ENCODE results near the gene MSANTD4.
"Not testable (repeated sequence)": the region's sequence is repeated elsewhere in the genome, so short reads cannot be mapped to it uniquely, and the experiment has no call there.

The MSANTD4 gene

DNA sequence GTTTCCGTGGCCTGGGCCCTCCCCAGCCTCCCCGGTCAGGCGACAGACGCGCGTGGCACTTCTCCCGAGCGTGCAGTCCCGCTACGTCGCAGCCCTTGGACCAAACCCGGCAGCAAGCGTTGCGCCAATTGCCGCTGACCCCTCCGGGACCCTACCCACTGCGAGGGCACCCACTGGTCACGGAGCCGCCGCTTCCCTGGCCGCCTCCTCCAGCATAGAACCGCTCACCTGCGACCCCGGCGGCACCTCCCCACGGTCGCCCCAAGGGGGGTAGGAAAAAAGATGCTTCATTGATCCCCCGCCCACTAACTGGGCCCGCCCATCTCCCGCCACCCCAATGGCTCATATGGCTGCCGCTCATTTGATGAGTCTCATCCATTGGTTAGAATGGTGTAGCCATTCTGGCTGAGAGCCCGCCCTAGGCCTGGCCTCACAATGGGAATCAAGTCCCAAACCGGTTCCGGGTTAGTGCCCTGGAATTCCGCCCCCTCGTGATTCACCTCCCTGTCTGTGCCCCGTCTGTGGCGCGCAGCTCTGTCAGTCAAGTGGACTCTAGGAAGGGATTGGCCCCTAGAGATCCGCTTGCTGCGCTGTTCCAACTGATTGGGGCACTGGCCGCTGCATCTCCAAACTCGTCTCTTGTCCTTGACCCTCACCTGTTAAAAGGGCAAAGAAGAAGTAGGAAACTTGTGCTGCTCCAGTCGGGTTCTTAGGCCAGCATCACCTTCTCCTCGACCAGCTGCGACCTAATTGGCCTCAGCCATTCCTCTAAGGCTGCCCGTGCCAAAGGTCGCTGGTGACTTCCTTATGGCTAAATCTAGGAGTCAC is at the start of gene MSANTD4:
MSANTD4 (minus strand) TSS at position 274 of the 828 bp plus-strand sequence. CDS start 11,323 bp downstream, outside the sequence.
- DNase-seq: peak; percentile 88 to 100 (median 99)

DNA sequence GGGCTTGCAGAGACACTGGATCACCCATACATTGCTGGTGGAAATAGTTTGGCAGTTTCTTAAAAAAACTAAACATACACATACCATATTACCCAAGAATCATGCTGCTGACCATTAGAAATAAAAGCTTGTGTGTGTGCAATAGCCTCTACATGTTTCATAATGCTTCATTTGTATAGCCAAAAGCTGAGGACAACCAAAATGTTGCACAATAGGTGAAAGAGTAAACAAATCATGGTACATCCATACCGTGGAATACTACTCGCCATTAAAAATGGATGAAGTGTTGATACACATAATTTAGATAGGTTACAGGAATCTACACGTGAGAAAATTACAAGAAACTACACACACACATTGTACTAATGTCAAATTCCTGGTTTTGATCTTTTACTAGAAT is 48.6 kb upstream of the MSANTD4 start:
- DNase-seq: no peak

DNA sequence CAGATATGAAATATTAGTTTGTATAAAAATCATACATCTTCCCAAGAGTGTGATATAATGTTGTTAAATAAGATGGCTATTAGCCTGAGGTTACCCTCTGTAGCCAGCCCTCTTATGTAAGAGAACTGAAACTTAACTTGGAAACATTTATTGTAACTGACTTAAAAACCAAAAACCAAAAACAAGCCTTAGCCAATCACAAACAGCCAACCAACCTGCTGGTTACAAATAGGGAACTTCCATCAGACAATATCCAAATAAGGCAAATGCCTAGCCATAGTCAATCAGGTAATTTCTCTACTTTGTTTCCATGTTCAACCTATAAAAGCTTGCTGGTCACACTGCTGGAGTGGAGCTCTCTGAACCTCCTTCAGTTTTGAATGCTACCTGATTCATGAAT is 41.0 kb upstream of the MSANTD4 start:
- DNase-seq: no peak

DNA sequence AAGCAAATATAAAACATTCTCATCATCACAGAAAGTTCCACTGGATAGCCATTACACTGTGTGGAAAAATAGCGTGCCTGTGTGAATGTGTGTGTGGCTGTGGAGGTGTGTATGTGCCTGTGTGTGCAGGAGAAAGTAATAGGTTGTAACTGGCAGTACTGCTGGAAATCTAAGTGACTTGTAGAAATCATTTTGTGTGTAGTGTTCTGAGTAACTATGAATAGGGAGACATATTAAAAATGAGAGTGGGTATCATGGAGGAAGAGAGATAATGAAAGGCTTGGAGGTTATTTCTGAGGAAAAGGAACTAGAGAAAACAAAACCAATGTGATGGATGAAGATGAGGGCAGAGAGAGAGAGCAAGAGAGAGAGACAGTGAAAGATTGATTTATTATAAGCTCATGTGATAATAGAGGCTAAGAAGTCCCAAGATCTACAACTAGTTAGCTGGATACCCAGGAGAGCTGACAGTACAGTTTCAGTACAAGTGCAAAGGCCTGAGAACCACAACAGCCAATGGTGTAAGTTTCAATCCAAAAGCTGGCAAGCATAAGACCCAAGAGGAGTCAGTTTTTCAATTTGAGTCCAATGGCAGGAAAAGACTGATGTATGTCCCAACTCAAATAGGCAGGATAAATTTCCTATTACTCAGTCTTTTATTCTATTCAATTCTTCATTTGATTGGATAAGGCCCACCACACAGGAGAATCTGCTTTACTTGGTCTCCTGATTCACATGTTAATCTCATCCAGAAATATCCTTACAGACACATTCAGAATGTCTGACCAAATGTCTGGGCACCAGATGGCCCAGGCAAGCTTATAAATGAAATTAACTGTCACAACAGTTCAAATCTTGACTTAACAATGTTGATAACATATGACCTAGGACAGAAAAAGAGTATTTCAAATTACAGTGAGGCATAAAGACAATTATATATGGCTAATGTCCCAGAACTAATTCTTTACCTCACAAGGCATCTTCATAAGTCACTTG is 40.2 kb upstream of the MSANTD4 start:
- no peak for DNase-seq

DNA sequence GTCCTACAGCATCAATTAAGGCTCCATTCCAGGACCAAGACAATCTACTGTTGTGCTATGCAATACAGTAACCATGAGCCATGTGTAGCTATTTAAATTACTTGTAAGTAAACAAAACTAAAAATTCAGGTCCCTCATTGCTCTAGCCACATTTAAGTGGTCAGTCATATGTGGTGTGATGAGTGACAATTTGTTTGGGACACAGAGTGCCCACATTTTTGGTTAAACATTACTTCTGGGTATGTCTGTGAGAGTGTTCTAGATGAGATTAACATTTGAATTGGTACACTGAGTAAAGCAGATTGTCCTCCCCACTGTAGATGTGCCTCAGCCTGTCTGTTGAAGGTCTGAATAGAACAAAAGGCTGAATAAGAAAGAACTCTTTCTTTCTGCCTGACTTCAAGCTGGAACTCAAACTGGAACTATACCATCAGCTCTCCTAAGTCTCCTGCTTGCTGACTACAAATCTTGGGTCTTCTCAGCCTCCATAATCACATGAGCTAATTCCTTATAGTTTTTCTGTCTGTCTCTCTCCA is 39.3 kb upstream of the MSANTD4 start:
- DNase-seq: no peak

DNA sequence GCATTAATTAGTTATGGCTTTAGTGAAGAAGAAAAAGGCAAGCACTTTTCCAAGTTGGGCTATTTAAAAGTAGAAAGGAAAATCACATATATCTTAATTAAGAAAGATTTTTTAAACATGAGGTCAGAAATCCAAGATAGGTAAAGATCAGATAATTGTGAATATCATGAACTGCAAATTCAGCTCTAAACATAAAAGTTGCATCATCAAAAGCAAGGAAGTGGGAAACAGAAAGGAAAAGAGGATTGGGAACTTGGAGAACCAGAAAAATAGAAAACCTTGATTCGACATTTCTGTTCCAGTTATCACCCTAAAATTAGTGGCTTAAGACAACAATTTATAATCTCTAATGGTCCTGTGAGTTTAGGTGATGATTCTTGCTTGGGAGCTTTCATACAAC is 37.6 kb upstream of the MSANTD4 start:
- no peak for DNase-seq

DNA sequence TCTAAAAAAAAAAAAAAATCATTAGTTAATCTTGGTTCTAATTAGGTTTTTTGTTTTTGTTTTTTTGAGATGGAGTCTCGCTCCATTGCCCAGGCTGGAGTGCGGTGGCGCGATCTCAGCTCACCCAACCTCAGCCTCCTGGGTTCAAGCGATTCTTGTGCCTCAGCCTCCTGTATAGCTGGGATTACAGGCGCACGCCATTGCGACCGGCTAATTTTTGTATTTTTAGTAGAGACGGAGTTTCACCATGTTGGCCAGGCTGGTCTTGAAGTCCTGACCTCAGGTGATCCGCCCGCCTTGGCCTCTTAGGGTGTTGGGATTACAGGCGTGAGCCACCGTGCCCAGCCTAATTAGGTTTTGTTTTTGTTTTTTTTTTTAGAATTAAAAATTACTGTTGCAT is 36.3 kb upstream of the MSANTD4 start:
- not testable (repeated sequence) for DNase-seq

DNA sequence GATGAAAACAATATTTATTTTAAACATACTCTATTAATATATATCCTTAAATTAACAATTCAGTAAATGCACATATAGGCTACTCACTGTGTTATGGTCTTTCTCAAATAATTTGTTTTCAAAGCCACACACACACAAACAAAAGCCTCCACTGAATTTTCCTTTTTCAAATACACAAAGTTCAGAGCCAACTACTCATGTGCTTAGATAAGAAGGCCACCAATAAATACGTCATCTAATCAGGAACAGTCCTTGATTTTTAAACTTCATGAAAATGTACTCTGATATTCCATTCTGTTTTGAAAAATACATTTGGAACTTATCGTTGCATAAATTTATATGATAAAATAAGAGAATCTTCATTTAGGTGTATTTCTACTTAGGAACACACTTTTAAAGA is 29.1 kb upstream of the MSANTD4 start:
- DNase-seq: no peak

DNA sequence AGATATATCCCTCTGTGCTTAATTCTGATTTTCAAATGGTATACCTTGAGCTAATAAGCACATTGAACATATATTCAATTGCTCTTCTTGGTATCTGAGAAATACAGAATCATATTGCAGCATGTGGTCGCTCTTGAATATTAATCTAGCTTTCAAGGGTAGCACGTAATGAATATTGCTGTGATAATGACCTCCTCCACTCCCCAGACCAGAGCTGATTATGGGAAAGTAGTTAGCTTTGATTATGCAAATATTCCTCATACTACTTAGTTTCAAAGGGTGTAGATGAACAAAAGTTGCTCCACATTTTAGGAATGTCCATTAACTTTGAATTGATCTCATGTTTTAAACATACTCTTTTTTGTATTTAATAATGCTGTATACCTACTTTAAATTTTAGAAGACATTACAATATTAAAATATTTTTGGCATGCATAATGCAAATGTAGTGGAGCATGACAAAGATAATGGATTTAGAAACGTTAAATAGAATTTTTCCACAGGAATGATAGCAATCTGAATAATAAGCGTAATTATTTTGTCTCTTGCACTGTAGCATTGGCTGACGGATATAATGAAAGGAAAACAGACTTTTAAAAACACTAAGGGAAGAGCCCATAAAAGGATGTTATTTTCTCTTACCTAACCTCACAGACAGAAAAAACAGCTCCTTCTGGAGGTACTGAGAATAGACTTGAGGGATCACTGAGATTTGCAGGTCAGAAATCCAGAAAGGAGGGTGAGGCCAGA is 27.9 kb upstream of the MSANTD4 start:
- no peak for DNase-seq

DNA sequence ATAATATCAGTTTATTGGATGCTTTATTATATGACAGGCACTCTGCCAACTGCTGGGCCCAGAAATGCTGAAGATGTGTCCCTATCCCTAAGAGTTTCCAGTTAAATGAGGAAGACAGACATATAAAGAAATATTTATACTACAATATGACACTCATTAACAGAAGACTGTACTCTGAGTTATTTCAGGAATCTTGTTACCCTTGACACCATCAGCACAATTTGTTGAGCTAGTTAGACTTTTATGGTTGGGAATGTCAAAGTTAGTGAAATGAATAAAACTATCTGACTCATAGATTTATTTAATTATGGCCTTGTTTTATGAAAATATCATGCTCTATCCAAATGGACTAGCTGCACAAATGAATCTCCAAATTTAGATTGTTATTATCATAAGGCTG is 25.6 kb upstream of the MSANTD4 start:
- DNase-seq: no peak

DNA sequence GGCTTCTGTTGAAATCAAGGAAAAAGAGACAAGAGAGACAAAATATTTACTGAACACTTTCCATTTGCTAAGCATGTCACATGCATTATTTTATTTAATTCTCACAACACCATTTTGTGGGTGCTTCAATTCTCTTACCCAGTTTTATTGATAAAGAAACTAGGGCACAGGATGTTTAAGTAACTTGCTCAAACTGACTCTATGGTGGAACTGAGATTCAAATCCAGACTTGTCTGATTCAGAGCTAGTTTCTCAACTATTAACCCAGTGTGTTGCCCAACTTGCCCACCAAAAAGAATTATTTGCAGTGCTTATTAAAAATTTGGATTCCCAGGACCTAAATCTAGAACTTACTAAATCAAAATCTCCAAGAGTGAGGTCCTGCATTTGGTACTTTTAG is 21.5 kb upstream of the MSANTD4 start:
- DNase-seq: no peak

DNA sequence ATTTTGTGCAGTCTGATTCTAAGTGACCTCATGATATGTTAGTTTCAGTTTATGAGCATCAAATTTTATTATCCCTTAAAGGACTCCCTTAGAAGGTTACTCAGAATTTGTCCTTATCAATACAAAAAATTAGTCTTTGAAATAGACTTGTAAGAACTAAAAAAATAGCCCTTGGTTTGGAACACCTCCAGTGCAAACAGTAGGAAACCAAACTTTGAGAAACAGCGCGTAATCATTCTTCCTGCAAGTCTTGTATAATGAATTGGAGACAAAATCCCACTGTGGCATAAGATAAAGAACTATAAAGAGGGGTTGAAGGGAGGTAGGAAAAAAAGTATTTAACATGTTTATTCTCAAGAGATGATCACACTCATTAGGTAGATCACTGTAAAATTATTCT is 10.8 kb upstream of the MSANTD4 start:
- DNase-seq: no peak

DNA sequence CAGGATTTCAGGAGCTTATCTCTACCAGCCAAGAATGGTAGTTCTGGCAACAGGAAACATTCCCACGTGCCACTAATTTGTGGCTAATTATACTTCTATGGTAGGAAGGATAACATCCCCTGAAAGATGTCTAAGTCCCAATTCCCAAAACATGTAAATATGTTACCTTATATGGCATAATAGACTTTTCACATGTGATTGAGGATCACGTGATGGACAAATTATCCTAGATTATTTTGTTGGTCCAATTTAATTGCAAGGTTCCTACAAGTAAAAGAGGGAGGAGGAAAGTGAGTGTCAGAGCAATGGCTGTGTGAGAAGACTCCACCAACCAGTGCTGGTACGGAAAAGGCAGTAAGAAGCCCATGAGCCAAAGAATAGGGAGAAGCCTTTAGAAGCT is 9.9 kb upstream of the MSANTD4 start:
- DNase-seq: no peak

DNA sequence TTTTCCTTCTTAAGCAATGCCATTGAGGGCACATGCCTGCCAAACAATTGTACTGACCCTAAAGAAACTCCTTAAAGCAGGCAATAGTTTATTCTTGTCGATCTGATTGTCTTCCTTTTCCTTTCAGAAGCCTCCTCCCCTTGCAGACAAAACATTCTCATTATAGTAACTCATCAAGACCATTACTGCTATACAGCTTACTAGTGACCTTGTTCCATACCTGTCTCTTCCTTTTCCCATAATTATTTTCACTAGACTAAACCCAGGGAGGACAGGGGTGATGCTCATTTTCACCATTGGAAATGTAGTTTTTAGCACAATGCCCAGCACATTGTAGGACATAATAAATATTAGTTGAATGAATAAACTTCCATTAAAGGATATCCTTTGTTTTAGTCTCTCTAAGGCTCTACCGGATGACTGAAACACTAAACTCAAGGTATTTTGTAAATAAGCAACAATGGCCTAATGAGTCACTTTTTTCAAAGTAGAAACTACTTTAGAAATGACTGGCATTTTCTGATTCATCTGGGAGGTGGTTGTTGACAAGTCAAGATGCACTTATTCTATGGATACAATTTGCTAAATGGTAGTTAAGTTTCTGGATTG is 9.3 kb upstream of the MSANTD4 start:
- DNase-seq: no peak

DNA sequence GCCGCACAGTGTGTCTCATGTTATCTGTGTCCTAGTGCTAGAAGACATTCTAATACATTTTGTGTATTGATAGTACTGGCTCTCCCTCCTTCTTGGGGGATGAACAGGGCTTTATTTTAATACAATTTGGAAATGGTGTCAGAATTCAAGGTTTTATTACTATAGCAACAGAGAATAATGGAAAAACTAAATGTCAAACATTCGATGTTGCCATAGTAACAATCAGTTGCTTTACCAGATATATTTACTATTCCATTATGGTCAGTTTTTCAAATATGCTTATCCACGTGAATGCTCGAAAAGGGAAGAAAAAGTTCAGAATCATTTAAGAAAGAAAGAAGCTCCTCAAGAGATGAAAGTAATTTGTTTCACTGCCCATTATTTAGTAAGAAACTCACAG is 8.6 kb upstream of the MSANTD4 start:
- no peak for DNase-seq

DNA sequence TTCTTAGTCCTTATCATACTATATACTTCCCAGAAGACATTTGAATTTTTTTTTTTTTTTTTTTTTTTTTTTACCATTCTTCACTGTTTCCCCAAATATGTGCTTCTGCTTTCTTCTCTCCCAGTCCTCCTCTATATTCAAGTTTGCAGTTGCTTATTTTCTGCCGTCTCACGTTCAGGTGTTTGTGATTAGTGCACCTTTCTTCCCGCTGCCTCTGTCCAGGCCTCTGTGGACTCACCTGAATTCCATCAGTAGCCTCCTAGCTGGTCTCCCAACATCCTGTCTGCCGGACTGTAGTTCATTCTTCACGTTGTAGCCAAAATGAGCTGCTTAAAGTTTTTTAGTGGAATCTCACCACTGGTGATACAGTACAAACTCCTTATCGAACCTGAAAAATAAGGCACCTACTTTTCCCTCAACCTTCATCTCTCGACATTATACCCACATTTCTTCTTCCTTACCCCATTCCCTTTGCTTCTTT is 795 bp upstream of the MSANTD4 start:
- DNase-seq: no peak

DNA sequence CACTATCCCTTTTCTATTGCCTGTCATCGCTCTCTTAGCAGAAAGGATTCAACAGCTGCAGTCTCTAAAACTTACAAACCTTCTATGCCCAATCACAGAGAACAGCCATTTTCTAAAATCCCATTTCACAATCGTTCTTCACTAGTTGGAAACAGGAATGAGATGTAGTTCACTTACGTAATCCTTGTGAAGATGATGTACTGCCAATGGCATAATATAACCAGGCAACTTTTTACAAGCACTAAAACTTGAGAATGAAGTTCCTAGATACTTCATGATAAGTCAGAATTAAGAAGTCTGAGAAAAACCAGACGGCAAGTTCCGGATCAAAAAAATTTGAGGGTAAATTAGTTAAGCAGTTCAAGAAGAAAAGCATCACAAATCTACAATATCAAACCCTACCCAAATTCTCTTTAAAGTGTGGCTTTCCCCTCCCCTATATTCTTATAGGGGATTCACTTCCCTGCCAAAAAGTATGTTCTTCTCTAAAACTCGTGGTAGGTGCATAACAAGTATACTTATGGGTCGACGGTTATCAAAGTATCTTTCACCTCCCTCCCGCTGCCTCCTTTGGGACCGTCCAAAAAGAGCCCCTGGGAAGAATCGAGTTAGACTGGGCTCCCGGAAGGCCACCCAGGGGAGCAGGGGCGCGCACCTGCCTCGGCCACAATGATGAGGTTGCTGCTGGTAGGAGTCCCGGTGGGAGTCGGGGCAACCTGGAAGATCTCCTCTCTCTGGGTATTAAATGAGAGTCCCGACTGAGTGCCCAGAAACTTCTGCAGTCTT is 666 bp downstream of the MSANTD4 start:
- DNase-seq: no peak

DNA sequence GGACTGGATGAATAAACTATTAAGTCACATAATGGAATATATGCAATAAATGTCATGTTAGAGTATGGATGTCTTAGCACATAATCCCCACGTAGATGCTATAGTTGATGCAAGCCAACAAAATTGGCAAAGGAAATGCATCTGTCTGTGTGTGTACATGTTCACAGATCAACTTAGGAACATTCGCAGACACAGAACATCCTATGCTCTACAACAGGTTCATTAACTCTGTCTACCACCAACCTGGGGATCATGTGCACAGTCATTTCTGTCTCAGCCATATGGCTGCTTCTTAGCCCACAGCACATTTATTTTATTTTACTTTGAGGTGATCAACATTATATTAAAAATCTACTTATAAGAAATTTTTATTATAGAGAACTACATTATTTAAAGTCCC is 4.9 kb downstream of the MSANTD4 start:
- no peak for DNase-seq

DNA sequence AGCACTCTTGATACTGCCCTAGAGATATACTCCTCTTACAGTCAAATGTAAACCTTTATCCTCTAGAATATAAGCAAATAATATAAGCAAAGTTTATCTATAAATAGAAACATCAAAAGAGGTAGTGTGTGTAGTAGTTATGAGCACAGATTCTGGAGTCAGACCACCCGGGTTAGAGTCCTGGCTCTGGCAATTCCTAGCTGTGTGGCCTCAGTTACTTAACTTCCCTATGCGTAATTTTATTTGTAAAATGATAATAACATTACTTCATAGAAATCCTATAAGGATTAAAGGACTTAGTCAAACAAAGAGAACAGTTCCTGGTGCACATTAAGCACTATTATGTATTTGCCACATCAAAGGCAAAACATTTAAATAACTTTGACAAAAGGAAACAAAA is 7.0 kb downstream of the MSANTD4 start:
- no peak for DNase-seq

DNA sequence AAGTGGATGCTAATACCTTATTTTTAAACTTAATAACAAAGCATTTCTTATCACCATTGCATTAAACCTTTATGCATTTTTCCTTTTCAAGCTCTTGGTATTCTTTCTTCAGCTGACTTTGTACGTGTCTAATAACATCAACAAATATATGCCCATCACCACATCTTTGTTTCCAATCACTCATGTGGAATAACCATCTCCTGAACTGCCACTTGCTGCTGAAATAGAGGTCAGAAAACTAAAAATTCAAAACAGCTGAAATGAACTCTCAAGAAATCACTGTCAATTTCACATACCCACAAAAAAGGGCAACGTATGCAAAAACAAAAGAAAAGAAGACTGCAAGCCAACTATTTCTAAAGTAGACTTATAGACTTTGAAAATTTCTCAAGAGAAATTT is 7.4 kb downstream of the MSANTD4 start:
- DNase-seq: no peak

Data from anterior cingulate cortex (tissue), 58 donors.